Transverse colon (tissue), 4 donors: ENCODE results near the gene YTHDC1.

Experiments used
- EP300 ChIP-seq: sonication (generic); formaldehyde crosslinking; IDR thresholded peaks from one replicate; pipeline ENCODE4 v1.6.1; 2017; ENCODE audit warnings: antibody characterized with exemption, low read depth
- POLR2AphosphoS5 ChIP-seq, 3 donors: sonication (generic); formaldehyde crosslinking; IDR thresholded peaks; one replicate each; pipeline ENCODE4 v1.6.1; 2016; ENCODE audit warnings: antibody characterized with exemption in 3 of 3
- TF ChIP-seq, protein P1 (sequence below), 5 experiments: fragments of 200-600 bp in 3 of 5; fragments of 450-650 bp in 2 of 5; sonication (generic) in 3 of 5; IDR thresholded peaks; 1 replicate in 2 of 5; 2 replicates in 3 of 5; pipeline ENCODE4 v1.5.1; 2016 to 2017; ENCODE audit warnings: antibody characterized with exemption in 5 of 5, inconsistent platforms in 3 of 5, mild to moderate bottlenecking in 2 of 5, moderate library complexity in 1 of 5

DNA sequence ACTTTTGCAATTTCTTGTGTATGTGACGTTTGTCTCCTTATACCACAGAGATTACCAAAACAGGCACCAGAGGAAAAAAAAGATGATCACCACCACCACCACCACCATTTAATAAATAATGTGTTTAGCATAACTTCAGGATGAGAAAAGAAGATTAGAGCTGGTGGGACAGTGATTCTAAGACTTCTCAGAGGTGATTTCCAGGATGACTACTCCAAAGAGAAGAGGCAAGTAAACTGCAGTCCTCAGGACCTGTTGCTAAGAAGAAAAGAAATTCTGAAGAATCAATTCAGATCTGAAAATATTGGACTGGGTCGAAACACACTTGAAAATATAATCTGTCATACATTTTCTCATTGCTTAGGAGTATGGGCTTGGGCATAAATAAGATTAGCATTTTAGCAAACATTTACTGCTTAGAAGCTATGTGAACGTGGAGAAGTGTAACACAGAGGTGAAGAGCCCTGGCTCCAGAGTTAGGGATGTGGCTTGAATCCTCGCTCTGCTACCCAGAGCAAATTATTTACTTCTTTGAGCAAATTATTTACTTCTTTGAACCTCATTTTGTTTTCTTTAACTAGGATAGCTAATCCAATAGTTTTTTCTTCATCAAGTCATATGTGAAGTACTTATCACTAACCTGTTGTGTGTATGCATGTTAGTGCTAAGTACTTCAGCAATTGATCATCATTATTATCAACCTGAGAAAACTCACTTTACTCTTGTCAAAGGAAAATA is 10.5 kb upstream of the YTHDC1 start:
- TF ChIP-seq EP300 (no peak), POLR2AphosphoS5 (IDR thresholded peaks at IDR 0.05) (no peak)
- TF ChIP-seq, protein P1, sequence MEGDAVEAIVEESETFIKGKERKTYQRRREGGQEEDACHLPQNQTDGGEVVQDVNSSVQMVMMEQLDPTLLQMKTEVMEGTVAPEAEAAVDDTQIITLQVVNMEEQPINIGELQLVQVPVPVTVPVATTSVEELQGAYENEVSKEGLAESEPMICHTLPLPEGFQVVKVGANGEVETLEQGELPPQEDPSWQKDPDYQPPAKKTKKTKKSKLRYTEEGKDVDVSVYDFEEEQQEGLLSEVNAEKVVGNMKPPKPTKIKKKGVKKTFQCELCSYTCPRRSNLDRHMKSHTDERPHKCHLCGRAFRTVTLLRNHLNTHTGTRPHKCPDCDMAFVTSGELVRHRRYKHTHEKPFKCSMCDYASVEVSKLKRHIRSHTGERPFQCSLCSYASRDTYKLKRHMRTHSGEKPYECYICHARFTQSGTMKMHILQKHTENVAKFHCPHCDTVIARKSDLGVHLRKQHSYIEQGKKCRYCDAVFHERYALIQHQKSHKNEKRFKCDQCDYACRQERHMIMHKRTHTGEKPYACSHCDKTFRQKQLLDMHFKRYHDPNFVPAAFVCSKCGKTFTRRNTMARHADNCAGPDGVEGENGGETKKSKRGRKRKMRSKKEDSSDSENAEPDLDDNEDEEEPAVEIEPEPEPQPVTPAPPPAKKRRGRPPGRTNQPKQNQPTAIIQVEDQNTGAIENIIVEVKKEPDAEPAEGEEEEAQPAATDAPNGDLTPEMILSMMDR (IDR thresholded peaks at IDR 0.05): no peak
